ENCODE results near the gene BCAR3. TPM values are rescaled to one million over a fixed set of nuclear protein-coding genes. Genes with fewer than 3 reads are reported as not detected.
"Not testable (repeated sequence)": the region's sequence is repeated elsewhere in the genome, so short reads cannot be mapped to it uniquely, and the experiment has no call there.

BCAR3 gene
- total RNA-seq, 2 experiments from 2014 or later, result 0.66 to 0.72 TPM

DNA sequence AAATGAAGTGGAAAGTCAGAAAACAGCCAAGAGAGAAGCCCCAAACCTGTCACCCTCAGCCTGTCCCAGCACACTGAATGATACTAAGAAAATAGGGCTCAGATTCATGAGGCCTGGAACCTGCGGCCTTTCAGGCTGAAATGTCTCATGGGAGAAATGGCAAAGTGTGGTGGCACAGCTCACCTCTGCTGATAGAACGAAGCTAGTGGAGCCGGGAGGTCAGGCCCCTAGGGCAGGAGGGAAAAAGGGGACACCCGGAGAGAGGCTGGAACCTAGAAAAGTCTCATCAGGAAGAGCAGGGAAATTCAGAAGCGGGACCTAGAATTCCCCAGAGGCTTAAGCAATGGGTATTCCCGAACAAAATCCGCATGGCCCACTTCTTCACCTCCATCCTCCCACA is 107.1 kb downstream of the BCAR3 start:
- Mint-ChIP-seq H3K4me1 (no peaks in the 10 kb centered on the region), H3K36me3 (no peaks in the 10 kb centered on the region), H3K27me3 (no peaks in the 10 kb centered on the region), H3K27ac (no peak overlapping the region), H3K9me3 (no peaks in the 10 kb centered on the region), H3K4me3 (no peak overlapping the region)
- no peak for DNase-seq

DNA sequence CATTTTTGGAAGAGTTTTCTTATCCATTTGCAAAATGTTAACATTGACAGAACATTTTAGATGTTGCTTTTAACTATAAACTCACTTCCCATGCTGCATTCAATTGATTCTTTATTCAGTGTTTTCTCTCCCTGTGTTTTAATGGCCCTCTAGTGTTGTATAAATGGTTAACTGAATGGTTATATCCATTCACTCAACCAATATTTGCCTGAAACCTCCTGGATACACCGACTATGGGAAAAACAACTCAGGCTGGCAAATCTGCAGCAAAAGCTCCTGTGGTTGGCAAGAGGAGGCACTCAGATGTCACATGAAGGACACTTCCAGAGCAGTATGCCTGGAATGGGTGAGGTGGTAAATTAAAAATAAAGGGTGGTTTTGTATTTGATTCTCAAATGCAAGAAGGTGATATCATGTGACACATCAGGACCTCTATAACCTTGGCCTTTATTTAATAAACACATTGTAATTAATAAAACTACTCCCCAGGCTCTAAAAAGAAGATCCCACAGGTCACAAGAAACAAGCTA is 107.6 kb downstream of the BCAR3 start:
- Mint-ChIP-seq H3K4me1 (no peaks in the 10 kb centered on the region), H3K4me3 (no peak overlapping the region), H3K27me3 (no peaks in the 10 kb centered on the region), H3K9me3 (no peaks in the 10 kb centered on the region), H3K36me3 (no peaks in the 10 kb centered on the region), H3K27ac (no peak overlapping the region)
- no peak for DNase-seq

DNA sequence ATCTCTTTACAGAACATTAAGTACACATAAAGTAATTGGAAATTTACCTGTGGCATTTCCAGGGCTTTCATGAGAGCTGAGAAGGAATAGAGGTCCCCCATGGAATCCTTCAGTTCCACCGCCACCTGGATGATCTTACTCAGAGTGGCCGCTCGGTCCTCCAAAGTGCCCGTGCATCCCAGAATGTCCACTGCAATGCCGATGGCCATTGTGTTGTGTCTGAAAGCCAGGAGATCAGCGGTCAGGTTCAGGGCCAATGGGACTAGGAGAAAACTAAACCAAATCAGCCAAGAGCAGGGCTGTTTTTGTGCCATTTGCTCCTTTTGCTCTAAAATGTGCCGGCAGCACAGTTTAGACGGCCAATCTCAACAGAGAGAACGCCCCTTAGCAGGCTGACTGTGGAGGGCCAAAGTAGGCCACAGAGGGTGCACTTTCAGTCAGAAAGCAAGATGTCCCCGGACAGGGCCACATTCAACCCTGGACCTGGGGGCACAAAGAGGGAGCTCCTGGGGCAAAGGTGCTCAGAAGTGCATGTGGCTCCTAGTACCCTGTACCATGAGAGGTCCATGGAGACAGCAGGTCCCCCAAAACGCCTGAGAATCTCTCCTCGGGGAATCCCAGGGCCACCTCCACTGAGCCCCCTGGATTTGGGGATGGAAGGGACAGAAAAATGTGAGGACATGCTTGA is 109.9 kb downstream of the BCAR3 start:
- Mint-ChIP-seq H3K36me3 (no peaks in the 10 kb centered on the region), H3K9me3 (no peaks in the 10 kb centered on the region), H3K4me3 (no peak overlapping the region), H3K27ac (no peak overlapping the region), H3K4me1 (no peaks in the 10 kb centered on the region), H3K27me3 (no peaks in the 10 kb centered on the region)
- DNase-seq, result no peak

DNA sequence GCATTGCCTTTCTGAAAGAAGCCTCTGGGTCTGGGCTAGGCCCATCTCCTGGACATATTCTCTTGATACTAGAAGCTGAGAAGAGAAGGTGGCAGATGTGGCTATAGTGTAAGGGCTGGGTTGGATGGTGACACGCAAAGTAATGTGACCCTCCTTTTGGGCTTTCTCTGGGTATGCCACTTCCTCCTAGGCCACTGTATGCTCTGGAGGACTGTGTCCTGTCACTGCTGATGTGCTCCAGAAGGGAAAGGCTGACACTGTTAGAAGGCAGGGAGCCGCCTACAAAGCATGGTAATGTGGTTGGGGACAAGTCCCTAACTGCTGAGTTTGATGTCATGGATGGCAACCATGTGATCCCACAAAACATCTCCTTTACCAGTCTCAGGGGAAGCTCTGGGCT is 112.1 kb downstream of the BCAR3 start:
- Mint-ChIP-seq H3K4me3 (no peak overlapping the region), H3K9me3 (no peaks in the 10 kb centered on the region), H3K27me3 (no peaks in the 10 kb centered on the region), H3K4me1 (no peaks in the 10 kb centered on the region), H3K27ac (no peak overlapping the region), H3K36me3 (no peaks in the 10 kb centered on the region)
- DNase-seq, result no peak

DNA sequence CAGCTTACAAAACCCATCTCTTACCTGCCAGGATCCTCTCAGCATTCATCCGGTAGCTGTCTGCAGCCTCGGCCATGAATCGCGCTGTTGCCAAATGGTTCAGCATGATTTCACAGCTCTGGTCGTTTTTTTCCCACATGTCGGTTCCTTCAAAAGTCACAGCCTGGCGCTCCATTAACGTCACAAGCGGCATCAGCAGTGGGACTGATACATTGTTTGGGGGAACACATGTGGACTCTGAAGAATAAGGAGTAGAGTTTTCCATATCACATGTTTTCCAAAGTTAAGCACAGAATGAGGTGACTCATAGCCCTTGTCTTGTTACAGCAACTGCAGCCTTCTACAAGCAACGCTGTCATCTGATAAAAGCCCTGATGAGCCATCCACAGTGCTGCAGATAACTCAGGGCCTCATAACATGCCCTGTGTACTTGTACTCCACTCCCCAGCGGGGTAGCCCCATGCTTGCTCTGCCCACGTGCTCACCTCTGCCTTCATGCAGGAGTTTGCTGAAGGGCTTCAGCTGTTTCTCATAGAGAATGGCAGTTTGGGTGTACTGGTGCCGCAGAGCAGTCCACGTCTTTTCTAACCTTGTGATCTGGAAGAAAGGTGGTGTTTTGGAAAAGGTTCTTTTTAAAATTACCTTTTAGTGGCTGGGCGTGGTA is 114.2 kb downstream of the BCAR3 start:
- no peaks in the 10 kb centered on the region for H3K4me1 Mint-ChIP-seq
- H3K36me3 Mint-ChIP-seq, result no peaks in the 10 kb centered on the region
- no peaks in the 10 kb centered on the region for H3K27me3 Mint-ChIP-seq
- DNase-seq, result no peak
- no peaks in the 10 kb centered on the region for H3K9me3 Mint-ChIP-seq
- no peak overlapping the region for H3K4me3 Mint-ChIP-seq
- H3K27ac Mint-ChIP-seq, result no peak overlapping the region

DNA sequence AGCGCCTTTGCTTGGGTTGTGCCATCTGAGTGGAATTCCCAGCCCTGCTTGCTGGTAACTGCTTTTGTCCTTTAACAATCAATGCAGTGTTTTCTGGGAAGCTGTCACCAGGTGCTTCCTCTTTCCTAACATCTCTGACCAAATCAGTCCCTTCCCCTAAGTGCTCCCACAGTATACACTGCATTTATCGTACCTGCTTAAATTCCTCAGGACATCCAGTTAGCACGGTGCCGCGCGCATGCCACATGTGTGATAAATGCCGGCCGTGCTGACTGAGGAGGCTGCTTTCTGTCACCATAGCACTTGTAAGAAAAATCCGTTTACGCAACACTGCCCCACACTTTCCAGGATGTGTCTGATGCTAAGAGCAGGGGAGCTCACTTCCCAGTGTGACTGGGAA is 115.4 kb downstream of the BCAR3 start:
- no peaks in the 10 kb centered on the region for H3K36me3 Mint-ChIP-seq

DNA sequence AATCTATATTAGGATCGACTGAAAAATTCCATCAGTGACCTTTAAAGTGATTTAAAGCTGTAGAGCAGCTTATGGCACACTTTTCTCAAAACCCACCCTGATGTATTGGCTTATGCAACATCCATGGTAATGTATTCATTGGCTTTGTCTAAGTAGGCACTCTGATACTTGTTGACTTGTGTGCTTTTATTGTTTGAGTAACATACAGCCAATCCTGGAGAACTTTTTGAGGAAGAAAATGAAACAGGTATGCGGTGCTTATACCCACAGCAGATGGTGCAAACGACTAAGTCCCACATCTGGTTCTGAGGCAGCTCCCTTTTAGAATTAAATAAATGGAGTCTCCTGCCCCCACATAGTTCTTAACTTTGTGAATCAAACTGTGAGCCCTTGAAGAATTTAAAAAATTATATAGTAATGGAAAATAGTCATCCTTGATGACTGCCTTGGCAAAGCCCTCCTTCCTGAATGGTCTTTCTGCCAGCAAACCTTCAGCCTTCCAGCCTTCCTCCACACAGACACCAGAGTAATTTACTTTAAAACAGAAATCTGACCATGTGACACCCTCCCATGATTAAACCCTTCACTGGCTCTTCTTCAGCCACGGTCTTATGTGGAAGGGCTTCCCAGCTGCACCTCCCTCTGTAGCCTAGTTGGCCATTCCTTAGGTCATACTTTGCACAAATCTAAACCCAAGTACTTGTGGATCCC is 116.0 kb downstream of the BCAR3 start:
- no peak overlapping the region for H3K4me3 Mint-ChIP-seq
- H3K4me1 Mint-ChIP-seq, result no peaks in the 10 kb centered on the region
- no peaks in the 10 kb centered on the region for H3K27me3 Mint-ChIP-seq
- no peaks in the 10 kb centered on the region for H3K36me3 Mint-ChIP-seq
- no peak overlapping the region for H3K27ac Mint-ChIP-seq
- no peak for DNase-seq
- no peaks in the 10 kb centered on the region for H3K9me3 Mint-ChIP-seq

More for the DNA sequence above, 115.4 kb downstream of the BCAR3 start:
- H3K27ac Mint-ChIP-seq, result no peak overlapping the region
- no peaks in the 10 kb centered on the region for H3K9me3 Mint-ChIP-seq
- H3K4me1 Mint-ChIP-seq, result no peaks in the 10 kb centered on the region
- no peak overlapping the region for H3K4me3 Mint-ChIP-seq
- H3K27me3 Mint-ChIP-seq, result no peaks in the 10 kb centered on the region
- DNase-seq, result no peak

DNA sequence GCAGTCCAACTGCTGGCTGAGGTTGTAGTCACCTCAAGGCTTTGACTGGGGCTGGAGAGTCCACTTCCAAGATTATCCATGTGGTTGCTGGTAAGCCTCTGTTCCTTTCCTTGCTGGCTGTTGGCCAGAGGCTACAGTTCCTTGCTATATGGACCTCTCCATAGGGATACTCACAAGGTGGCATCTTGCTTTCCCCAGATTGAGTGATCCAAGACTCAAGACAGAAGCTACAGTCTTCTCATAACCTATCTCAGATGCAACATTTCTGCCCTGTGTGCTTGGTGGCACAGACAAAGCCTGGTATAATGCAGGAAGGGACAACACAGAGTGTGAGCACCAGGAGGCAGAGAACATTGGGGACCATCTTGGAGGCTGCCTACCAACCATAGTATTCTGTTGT is 121.9 kb downstream of the BCAR3 start:
- DNase-seq, result no peak
- Mint-ChIP-seq H3K27ac (no peak overlapping the region), H3K4me1 (peaks cover 7% of the 10 kb centered on the region), H3K4me3 (no peak overlapping the region), H3K27me3 (peaks cover 5% of the 10 kb centered on the region), H3K36me3 (no peaks in the 10 kb centered on the region), H3K9me3 (no peaks in the 10 kb centered on the region)

DNA sequence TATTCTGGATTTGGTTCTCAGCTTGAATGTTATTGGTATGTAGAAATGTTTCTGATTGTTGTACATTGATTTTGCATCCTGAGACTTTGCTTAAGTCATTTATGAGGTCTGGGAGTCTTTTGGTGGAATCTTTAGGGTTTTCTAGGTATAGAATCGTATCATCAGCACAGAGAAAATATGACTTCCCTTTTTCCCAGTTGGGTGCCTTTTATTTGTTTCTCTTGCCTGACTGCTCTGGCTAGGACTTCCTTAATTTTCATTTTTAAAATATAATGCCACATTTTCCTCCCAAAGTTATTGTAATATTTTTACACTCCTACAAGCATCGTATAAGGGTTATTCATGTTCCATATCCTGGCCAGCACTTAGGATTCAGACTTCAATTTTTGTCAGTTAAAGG is 122.6 kb downstream of the BCAR3 start:
- Mint-ChIP-seq H3K9me3 (no peaks in the 10 kb centered on the region), H3K36me3 (no peaks in the 10 kb centered on the region), H3K27ac (no peak overlapping the region), H3K27me3 (peaks cover 5% of the 10 kb centered on the region), H3K4me1 (peaks cover 9% of the 10 kb centered on the region), H3K4me3 (no peak overlapping the region)
- no peak for DNase-seq

DNA sequence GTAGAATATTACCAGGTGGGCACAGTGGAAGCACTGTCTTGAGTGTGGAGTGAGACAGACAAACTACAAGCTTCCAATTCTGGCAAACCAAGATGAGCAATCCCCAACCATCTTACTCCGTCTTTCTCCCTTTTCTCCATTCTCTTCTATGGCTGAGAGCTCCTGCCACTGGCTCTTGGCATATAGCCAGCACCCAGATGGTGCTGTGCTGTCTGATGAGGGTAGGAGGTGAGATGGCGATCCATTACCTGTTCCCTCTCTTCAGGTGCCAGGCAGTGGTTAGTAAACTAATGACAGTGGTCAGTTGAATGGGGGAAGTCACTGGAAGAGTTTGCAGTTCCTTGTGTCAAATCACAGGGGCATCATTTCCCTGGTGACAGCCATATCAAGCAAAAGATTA is 125.3 kb downstream of the BCAR3 start:
- H3K4me3 Mint-ChIP-seq, result no peak overlapping the region
- no peaks in the 10 kb centered on the region for H3K36me3 Mint-ChIP-seq
- DNase-seq, result no peak
- H3K4me1 Mint-ChIP-seq, result peaks cover 9% of the 10 kb centered on the region
- H3K9me3 Mint-ChIP-seq, result no peaks in the 10 kb centered on the region
- peaks cover 5% of the 10 kb centered on the region for H3K27me3 Mint-ChIP-seq
- H3K27ac Mint-ChIP-seq, result no peak overlapping the region

DNA sequence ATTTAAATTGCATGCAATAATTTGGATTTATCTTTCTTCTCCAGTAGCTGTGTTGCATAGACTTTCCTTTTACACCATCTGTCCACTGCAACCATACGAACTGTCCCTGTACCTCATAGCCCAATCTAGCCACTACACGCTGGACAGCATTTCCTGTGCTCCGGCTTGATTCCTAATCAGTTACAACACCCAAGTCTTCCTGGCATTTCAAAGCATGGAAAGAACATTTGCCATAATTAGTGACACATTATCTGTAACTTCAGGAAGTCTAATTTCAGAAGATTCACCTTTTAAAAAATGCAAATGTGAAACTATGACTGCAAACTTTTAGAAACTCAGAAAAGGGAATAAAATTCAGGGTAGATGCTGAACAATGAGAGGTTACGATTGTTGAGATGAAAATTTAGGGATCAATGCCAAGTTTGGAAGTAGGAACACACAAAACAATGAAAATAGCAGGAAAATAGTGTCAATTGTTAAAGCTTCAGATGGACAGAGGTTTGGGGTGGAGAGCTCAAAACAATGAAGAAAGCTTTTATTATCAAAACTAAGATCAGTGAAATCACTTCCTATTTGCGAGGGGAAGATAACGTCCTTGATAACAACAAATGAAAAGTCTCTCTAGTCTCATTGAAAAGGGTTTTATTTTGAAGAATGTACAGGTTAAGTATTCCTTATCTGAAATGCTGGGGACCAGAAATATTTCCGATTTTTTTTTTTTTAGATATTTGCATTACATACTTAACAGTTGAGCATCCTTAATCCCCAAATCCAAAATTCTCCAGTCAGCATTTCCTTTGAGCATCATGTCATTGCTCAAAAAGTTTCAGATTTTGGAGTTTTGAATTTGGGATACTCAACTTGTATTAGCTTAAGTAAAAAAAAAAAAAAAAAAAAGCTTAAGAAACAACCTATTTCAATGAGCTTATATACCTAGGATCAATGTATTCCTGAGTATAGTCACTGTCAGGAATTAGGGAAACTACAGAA is 126.5 kb downstream of the BCAR3 start:
- peaks cover 5% of the 10 kb centered on the region for H3K27me3 Mint-ChIP-seq
- H3K4me1 Mint-ChIP-seq, result peaks cover 9% of the 10 kb centered on the region
- H3K36me3 Mint-ChIP-seq, result no peaks in the 10 kb centered on the region
- peak overlapping the region; percentile 2 for H3K4me3 Mint-ChIP-seq
- no peaks in the 10 kb centered on the region for H3K9me3 Mint-ChIP-seq
- no peak for DNase-seq
- no peak overlapping the region for H3K27ac Mint-ChIP-seq

DNA sequence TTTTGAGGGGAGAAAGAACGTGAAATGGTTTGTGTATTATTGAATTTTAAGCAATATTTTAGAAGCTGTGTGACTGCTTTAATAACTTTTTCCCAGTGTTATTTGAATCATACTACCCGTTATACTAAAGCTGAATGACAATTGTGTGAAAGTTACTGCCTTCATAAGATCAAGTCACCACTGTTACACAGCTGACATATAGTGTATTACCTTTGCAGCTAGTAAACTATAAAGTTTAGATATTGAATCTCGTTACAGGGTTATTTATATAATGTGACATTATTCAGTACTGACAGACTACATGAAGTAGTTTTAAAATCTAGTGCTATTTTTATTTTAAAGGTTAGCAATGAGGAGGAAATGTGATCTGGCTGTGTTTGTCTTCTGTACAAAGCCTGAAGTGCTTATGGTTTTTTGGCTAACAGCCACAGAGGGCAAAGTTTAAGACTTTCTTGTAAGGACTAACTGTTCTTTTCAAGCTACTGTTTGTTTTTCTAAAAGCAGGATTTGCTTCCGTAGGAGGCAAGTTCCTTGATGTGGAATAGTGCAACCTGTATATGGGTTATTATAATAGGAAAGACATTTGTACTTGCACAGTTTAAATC is 127.6 kb downstream of the BCAR3 start:
- not testable (repeated sequence) for H3K4me3 Mint-ChIP-seq, H3K4me1 Mint-ChIP-seq, DNase-seq, H3K27ac Mint-ChIP-seq, H3K36me3 Mint-ChIP-seq, H3K9me3 Mint-ChIP-seq, H3K27me3 Mint-ChIP-seq

DNA sequence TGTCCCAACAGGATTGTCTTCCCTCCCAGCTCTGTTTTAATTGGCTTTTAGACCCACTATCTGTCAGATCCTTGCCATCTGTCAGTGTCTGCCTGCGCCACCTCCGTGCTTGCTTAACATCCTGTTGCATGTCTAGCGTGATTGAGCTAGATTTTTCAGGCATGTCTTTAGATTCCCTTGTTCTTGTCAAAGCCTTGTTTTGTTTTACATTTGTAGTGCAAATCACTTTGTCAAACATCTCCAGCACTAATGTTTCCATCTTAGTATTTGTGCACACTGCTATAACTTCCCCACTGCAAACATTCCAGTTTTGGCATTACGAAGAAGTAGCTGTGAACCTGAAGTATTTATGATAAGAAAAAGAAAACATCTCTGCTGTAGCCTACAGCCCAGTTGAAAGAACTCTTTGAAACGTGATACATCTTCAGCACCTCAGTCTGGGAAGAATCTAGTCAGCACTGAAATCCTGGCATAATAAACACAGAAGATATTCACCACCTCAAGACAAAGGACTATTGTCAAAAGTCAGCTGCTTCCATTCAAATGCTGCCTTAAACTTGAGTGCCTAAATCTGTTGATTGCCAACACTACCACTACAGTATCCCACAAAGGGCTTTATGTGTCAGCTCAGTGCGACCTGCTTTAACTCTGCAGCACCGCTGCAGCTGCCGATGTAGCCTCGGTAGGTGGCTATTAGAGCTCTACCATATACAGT is 128.7 kb downstream of the BCAR3 start:
- Mint-ChIP-seq H3K4me3 (no peak overlapping the region), H3K27me3 (peaks cover 5% of the 10 kb centered on the region), H3K36me3 (no peaks in the 10 kb centered on the region), H3K9me3 (no peaks in the 10 kb centered on the region), H3K4me1 (peaks cover 9% of the 10 kb centered on the region), H3K27ac (no peak overlapping the region)
- no peak for DNase-seq

DNA sequence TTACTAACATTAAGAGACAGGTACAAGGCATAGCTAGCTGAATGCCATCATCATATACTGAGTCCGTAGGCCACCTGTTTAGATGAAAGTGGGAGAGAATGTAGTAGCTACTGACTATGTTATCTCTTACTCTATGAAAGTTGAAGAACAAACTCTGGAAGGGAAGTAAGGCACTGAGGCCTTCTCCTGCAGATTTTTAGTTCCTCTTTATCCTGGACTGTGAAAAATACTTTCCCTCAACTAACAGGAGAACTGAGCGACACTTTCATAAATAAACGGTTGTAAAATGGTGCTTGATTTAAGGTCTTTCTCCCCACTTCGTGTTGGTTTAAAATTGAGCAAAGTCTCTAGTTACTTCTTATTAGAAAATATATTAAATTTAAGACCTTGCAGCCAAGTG is 131.8 kb downstream of the BCAR3 start:
- Mint-ChIP-seq H3K4me3 (no peak overlapping the region), H3K9me3 (no peaks in the 10 kb centered on the region), H3K36me3 (no peaks in the 10 kb centered on the region), H3K27me3 (peaks cover under 1% of the 10 kb centered on the region), H3K4me1 (peaks cover 3% of the 10 kb centered on the region), H3K27ac (no peak overlapping the region)
- DNase-seq, result no peak
